ENCODE results near the gene CCNB2.
"Not testable (repeated sequence)": the region's sequence is repeated elsewhere in the genome, so short reads cannot be mapped to it uniquely, and the experiment has no call there.

CCNB2 gene

DNA sequence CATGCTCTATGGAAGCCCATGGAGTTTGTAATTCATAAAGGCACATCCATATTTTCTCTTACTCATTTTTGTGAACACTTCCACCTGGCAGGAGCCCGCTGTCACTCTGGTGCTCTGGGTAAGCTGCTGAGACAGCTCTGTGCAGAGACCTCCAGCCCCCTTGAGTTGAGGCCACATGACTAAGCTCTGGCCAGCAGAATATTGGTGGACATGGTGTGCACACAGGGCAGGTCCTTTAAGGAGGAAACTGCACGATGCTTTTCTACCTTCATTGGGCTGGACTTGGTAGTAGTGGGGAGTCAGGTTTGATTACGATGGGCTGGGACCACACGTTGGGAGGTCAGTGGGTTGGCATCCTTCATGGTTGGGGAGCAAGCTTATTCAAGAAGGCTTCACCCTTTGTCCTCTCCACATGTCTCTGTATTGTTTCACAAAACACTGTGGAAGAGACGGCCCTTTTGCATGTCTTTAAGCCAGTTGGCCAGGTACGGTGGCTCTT is 29.0 kb downstream of the CCNB2 start:
- H3K27ac Mint-ChIP-seq: no peak overlapping the region
- H3K9me3 Mint-ChIP-seq: peaks cover 19% of the 10 kb centered on the region
- H3K36me3 Mint-ChIP-seq (ENCODE audit: low read depth): peaks cover 90% of the 10 kb centered on the region
- H3K4me1 Mint-ChIP-seq: no peaks in the 10 kb centered on the region
- TF ChIP-seq, protein P1, sequence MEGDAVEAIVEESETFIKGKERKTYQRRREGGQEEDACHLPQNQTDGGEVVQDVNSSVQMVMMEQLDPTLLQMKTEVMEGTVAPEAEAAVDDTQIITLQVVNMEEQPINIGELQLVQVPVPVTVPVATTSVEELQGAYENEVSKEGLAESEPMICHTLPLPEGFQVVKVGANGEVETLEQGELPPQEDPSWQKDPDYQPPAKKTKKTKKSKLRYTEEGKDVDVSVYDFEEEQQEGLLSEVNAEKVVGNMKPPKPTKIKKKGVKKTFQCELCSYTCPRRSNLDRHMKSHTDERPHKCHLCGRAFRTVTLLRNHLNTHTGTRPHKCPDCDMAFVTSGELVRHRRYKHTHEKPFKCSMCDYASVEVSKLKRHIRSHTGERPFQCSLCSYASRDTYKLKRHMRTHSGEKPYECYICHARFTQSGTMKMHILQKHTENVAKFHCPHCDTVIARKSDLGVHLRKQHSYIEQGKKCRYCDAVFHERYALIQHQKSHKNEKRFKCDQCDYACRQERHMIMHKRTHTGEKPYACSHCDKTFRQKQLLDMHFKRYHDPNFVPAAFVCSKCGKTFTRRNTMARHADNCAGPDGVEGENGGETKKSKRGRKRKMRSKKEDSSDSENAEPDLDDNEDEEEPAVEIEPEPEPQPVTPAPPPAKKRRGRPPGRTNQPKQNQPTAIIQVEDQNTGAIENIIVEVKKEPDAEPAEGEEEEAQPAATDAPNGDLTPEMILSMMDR (IDR thresholded peaks at IDR 0.05; ENCODE audit: unreplicated experiment in 3 of 3): no peak
- no peaks in the 10 kb centered on the region for H3K27me3 Mint-ChIP-seq (ENCODE audit: low read depth)
- no peak overlapping the region for H3K4me3 Mint-ChIP-seq

DNA sequence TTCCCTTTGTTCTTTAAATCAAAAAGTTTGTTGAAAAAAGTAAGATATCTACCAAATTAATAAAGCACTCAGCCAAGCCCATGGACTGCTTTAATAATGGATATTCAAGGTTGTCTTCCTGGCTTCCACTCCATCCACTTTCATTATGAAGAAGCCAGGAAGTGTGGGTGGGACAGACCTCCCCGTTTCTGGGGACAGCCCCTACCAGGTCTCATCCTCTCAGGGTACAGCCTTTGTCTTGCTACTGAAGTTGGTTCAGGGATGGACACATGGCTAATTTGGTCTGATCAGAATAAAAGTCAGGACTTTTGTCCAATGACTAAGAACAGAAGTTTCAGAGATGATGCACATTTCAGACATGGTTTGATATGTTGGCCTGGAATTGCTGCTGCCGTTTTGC is 32.6 kb downstream of the CCNB2 start:
- Mint-ChIP-seq H3K9me3 (no peaks in the 10 kb centered on the region), H3K27ac (no peak overlapping the region), H3K4me3 (no peak overlapping the region), H3K27me3 (ENCODE audit: low read depth) (no peaks in the 10 kb centered on the region), H3K36me3 (ENCODE audit: low read depth) (peaks cover 78% of the 10 kb centered on the region), H3K4me1 (no peaks in the 10 kb centered on the region)
- TF ChIP-seq, protein P1 (IDR thresholded peaks at IDR 0.05; ENCODE audit: unreplicated experiment in 3 of 3): no peak

DNA sequence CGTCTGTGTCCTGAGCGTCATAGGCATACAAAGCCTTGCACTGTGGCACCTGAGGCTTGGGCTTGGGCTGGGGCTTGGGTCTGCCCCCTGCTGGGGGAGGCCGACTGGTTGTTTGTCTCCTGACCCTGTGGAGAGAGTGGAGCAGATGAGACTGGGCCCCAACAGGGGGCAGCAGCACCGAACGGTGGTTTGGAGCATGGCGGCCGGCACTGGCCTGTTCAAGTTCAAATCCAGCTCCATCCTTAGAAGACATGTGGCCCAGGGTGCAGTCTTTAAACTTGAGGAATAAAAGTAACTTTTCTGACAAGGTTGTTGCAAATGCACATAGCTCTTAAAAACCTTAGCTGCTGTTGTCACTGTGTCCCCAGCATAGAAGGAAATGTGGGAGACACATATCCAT is 33.3 kb downstream of the CCNB2 start:
- Mint-ChIP-seq H3K36me3 (ENCODE audit: low read depth) (peaks cover 78% of the 10 kb centered on the region), H3K9me3 (no peaks in the 10 kb centered on the region), H3K27ac (no peak overlapping the region), H3K4me1 (no peaks in the 10 kb centered on the region), H3K27me3 (ENCODE audit: low read depth) (no peaks in the 10 kb centered on the region), H3K4me3 (no peak overlapping the region)
- TF ChIP-seq, protein P1 (IDR thresholded peaks at IDR 0.05; ENCODE audit: unreplicated experiment in 3 of 3): peak; percentile 19 to 29 (median 19)

GRCh38 chr15:59140422-59141226 is 35.7 kb downstream of the CCNB2 start:
- peaks cover 63% of the 10 kb centered on the region for H3K36me3 Mint-ChIP-seq (ENCODE audit: low read depth)
- no peaks in the 10 kb centered on the region for H3K4me1 Mint-ChIP-seq
- TF ChIP-seq, protein P1 (IDR thresholded peaks at IDR 0.05; ENCODE audit: unreplicated experiment in 3 of 3): no peak
- peak overlapping the region; percentile 14 to 55 (median 43) for H3K27ac Mint-ChIP-seq
- H3K27me3 Mint-ChIP-seq (ENCODE audit: low read depth): no peaks in the 10 kb centered on the region
- no peak overlapping the region for H3K4me3 Mint-ChIP-seq
- H3K9me3 Mint-ChIP-seq: no peaks in the 10 kb centered on the region

- no peak overlapping the region for H3K27ac Mint-ChIP-seq
- no peaks in the 10 kb centered on the region for H3K9me3 Mint-ChIP-seq
- H3K4me1 Mint-ChIP-seq: peaks cover 7% of the 10 kb centered on the region
- H3K27me3 Mint-ChIP-seq (ENCODE audit: low read depth): no peaks in the 10 kb centered on the region
- TF ChIP-seq, protein P1 (IDR thresholded peaks at IDR 0.05; ENCODE audit: unreplicated experiment in 3 of 3): no peak
- H3K36me3 Mint-ChIP-seq (ENCODE audit: low read depth): peaks cover 52% of the 10 kb centered on the region
- H3K4me3 Mint-ChIP-seq: no peak overlapping the region
These were observed 38.3 kb downstream of the CCNB2 start for GRCh38 chr15:59143281-59143680.

- Mint-ChIP-seq H3K4me1 (peaks cover 12% of the 10 kb centered on the region), H3K36me3 (ENCODE audit: low read depth) (peaks cover 48% of the 10 kb centered on the region)
- H3K27ac Mint-ChIP-seq; H3K4me3 Mint-ChIP-seq; H3K27me3 Mint-ChIP-seq (ENCODE audit: low read depth); H3K9me3 Mint-ChIP-seq: not testable (repeated sequence)
- TF ChIP-seq, protein P1 (IDR thresholded peaks at IDR 0.05; ENCODE audit: unreplicated experiment in 3 of 3): peak in 2 of 3 experiments; percentile 18 to 36
These were observed 39.6 kb downstream of the CCNB2 start for GRCh38 chr15:59144594-59144993.

Data from nephron (organoid).